HepG2 (cell line): ENCODE results near the gene GSTT2B. TPM values are rescaled to one million over a fixed set of nuclear protein-coding genes. Genes with fewer than 3 reads are reported as not detected.

ENCODE experiments used
- LCORL ChIP-seq, 2 experiments: fragments of 450-650 bp in 1 of 2; sonication (generic) in 1 of 2; formaldehyde crosslinking in 1 of 2; IDR thresholded peaks; 2 replicates each; pipeline versions ENCODE4 v1.5.0 to v1.6.1; 2017 to 2020; ENCODE audit warnings: antibody characterized with exemption in 1 of 2, missing genetic modification reagents in 1 of 2
- RBAK ChIP-seq: sonication (generic); formaldehyde crosslinking; IDR thresholded peaks from 2 replicates; pipeline ENCODE4 v1.5.1; 2020; ENCODE audit warnings: mild to moderate bottlenecking, missing genetic modification reagents
- SUZ12 ChIP-seq: fragments of 150-350 bp; IDR thresholded peaks from 2 replicates; pipeline ENCODE4 v1.6.1; 2014; ENCODE audit warnings: low read depth, low read length
- TAF1 ChIP-seq: sonication (generic); formaldehyde crosslinking; IDR thresholded peaks from 2 replicates; pipeline ENCODE4 v1.4.0; 2020; ENCODE audit warnings: missing genetic modification reagents
- THAP7 ChIP-seq: sonication (generic); formaldehyde crosslinking; IDR thresholded peaks from 2 replicates; pipeline ENCODE4 v1.8.1; 2023; ENCODE audit warnings: mild to moderate bottlenecking, missing genetic modification reagents
- ZBTB7A ChIP-seq: sonication (generic); formaldehyde crosslinking; IDR thresholded peaks from 2 replicates; pipeline ENCODE4 v1.8.0; 2022; ENCODE audit warnings: mild to moderate bottlenecking, missing genetic modification reagents
- ZNF138 ChIP-seq: sonication (generic); formaldehyde crosslinking; IDR thresholded peaks from 2 replicates; pipeline ENCODE4 v1.5.0; 2020; ENCODE audit warnings: mild to moderate bottlenecking, low read depth, missing genetic modification reagents
- ZNF547 ChIP-seq: sonication (generic); formaldehyde crosslinking; IDR thresholded peaks from 2 replicates; pipeline ENCODE4 v1.5.1; 2020; ENCODE audit warnings: mild to moderate bottlenecking, missing genetic modification reagents
- ZNF713 ChIP-seq: sonication (generic); formaldehyde crosslinking; IDR thresholded peaks from 2 replicates; pipeline ENCODE4 v1.4.0; 2020; ENCODE audit warnings: mild to moderate bottlenecking, missing genetic modification reagents
- ZNF724P ChIP-seq: sonication (generic); formaldehyde crosslinking; IDR thresholded peaks from 2 replicates; pipeline ENCODE4 v1.8.0; 2022; ENCODE audit warnings: missing genetic modification reagents, borderline replicate concordance
- ZNF83 ChIP-seq: sonication (generic); formaldehyde crosslinking; IDR thresholded peaks from 2 replicates; pipeline ENCODE4 v1.4.0; 2020; ENCODE audit warnings: missing genetic modification reagents, mild to moderate bottlenecking, borderline replicate concordance
- polyA plus RNA-seq, 8 experiments: library from polyadenylated mRNA; depleted of rRNA in 3 of 8; stranded (reverse) in 7 of 8; unstranded in 1 of 8; fragments of >200 nt; fragmentation: Illumina TruSeq in 4 of 8; extraction: Trizol in 4 of 8; gene quantifications; 2 replicates each; pipeline versions ENCODE4 v1.2.1 to v1.2.3, GENCODE V29; 2011 to 2016; ENCODE audit warnings: low read depth in 4 of 8, missing spikeins in 1 of 8, mixed read lengths in 1 of 8; ENCODE audit not compliant: insufficient read depth in 1 of 8
- total RNA-seq, 5 experiments: library from RNA; depleted of rRNA; stranded (reverse); fragments of >200 nt; fragmentation: Illumina TruSeq; extraction: Trizol; gene quantifications; 2 replicates each; pipeline ENCODE4 v1.2.3, GENCODE V29; 2016; ENCODE audit warnings: low read depth in 1 of 5
- TF ChIP-seq, protein P1 (sequence below): sonication (generic); formaldehyde crosslinking; conservative IDR thresholded peaks from 2 replicates; pipeline ENCODE4 v1.4.0; 2020; ENCODE audit warnings: missing genetic modification reagents
- TF ChIP-seq, protein P2 (sequence below): sonication (generic); formaldehyde crosslinking; IDR thresholded peaks from 2 replicates; pipeline ENCODE4 v1.5.1; 2020; ENCODE audit warnings: mild to moderate bottlenecking, missing genetic modification reagents, moderate library complexity
- TF ChIP-seq, protein P3 (sequence below): sonication (generic); formaldehyde crosslinking; IDR thresholded peaks from 2 replicates; pipeline ENCODE4 v1.5.0; 2020; ENCODE audit warnings: mild to moderate bottlenecking, missing genetic modification reagents
- TF ChIP-seq, protein P4 (sequence below): sonication (generic); formaldehyde crosslinking; IDR thresholded peaks from 2 replicates; pipeline ENCODE4 v1.4.0; 2020; ENCODE audit warnings: mild to moderate bottlenecking, missing genetic modification reagents

Gene GSTT2B
- total and polyA plus RNA-seq, 2 of the 13 experiments (the other 11 are each of a cell fraction or from before 2014, with no cell fraction given) = 1.5 to 3.9 TPM

- TF ChIP-seq, protein P1, sequence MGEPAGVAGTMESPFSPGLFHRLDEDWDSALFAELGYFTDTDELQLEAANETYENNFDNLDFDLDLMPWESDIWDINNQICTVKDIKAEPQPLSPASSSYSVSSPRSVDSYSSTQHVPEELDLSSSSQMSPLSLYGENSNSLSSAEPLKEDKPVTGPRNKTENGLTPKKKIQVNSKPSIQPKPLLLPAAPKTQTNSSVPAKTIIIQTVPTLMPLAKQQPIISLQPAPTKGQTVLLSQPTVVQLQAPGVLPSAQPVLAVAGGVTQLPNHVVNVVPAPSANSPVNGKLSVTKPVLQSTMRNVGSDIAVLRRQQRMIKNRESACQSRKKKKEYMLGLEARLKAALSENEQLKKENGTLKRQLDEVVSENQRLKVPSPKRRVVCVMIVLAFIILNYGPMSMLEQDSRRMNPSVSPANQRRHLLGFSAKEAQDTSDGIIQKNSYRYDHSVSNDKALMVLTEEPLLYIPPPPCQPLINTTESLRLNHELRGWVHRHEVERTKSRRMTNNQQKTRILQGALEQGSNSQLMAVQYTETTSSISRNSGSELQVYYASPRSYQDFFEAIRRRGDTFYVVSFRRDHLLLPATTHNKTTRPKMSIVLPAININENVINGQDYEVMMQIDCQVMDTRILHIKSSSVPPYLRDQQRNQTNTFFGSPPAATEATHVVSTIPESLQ (CRISPR knock-in tag) = no peak
- TF ChIP-seq LCORL (IDR thresholded peaks at IDR 0.05) (no peak), LCORL (CRISPR knock-in tag; IDR thresholded peaks at IDR 0.05) (peak; percentile 64; the same call in 1 of the 2 replicates), RBAK (CRISPR knock-in tag) (peak; percentile 78; the same call in 1 of the 2 replicates), THAP7 (CRISPR knock-in tag) (0 out of 2 replicates have a peak, but pooled peaks have one; percentile 62), ZNF83 (peak; percentile 81; the same call in 1 of the 2 replicates), ZNF724P (CRISPR knock-in tag) (peak; percentile 90; the same call in 1 of the 2 replicates), TAF1 (CRISPR knock-in tag) (peak; percentile 89), ZNF713 (CRISPR knock-in tag) (0 out of 2 replicates have a peak, but pooled peaks have one; percentile 33), ZBTB7A (CRISPR knock-in tag) (no peak), ZNF547 (CRISPR knock-in tag) (peak; percentile 76; the same call in 1 of the 2 replicates), SUZ12 (no peak), ZNF138 (CRISPR knock-in tag) (0 out of 2 replicates have a peak, but pooled peaks have one; percentile 65)
- TF ChIP-seq, protein P2, sequence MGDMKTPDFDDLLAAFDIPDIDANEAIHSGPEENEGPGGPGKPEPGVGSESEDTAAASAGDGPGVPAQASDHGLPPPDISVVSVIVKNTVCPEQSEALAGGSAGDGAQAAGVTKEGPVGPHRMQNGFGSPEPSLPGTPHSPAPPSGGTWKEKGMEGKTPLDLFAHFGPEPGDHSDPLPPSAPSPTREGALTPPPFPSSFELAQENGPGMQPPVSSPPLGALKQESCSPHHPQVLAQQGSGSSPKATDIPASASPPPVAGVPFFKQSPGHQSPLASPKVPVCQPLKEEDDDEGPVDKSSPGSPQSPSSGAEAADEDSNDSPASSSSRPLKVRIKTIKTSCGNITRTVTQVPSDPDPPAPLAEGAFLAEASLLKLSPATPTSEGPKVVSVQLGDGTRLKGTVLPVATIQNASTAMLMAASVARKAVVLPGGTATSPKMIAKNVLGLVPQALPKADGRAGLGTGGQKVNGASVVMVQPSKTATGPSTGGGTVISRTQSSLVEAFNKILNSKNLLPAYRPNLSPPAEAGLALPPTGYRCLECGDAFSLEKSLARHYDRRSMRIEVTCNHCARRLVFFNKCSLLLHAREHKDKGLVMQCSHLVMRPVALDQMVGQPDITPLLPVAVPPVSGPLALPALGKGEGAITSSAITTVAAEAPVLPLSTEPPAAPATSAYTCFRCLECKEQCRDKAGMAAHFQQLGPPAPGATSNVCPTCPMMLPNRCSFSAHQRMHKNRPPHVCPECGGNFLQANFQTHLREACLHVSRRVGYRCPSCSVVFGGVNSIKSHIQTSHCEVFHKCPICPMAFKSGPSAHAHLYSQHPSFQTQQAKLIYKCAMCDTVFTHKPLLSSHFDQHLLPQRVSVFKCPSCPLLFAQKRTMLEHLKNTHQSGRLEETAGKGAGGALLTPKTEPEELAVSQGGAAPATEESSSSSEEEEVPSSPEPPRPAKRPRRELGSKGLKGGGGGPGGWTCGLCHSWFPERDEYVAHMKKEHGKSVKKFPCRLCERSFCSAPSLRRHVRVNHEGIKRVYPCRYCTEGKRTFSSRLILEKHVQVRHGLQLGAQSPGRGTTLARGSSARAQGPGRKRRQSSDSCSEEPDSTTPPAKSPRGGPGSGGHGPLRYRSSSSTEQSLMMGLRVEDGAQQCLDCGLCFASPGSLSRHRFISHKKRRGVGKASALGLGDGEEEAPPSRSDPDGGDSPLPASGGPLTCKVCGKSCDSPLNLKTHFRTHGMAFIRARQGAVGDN (CRISPR knock-in tag) = peak; percentile 98
- TF ChIP-seq, protein P3, sequence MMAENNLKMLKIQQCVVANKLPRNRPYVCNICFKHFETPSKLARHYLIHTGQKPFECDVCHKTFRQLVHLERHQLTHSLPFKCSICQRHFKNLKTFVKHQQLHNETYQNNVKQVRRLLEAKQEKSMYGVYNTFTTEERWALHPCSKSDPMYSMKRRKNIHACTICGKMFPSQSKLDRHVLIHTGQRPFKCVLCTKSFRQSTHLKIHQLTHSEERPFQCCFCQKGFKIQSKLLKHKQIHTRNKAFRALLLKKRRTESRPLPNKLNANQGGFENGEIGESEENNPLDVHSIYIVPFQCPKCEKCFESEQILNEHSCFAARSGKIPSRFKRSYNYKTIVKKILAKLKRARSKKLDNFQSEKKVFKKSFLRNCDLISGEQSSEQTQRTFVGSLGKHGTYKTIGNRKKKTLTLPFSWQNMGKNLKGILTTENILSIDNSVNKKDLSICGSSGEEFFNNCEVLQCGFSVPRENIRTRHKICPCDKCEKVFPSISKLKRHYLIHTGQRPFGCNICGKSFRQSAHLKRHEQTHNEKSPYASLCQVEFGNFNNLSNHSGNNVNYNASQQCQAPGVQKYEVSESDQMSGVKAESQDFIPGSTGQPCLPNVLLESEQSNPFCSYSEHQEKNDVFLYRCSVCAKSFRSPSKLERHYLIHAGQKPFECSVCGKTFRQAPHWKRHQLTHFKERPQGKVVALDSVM (CRISPR knock-in tag) = peak; percentile 42
- TF ChIP-seq, protein P4, sequence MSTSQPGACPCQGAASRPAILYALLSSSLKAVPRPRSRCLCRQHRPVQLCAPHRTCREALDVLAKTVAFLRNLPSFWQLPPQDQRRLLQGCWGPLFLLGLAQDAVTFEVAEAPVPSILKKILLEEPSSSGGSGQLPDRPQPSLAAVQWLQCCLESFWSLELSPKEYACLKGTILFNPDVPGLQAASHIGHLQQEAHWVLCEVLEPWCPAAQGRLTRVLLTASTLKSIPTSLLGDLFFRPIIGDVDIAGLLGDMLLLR (CRISPR knock-in tag) = peak; percentile 79; the same call in 1 of the 2 replicates
These were observed 47.2 kb downstream of the GSTT2B start (continued) for GRCh38 chr22:23913661-23914353.
